ENCODE data around the gene CFAP410.
A peak's percentile ranks its signal among the peaks of the same experiment; 100 is the strongest.

DNA sequence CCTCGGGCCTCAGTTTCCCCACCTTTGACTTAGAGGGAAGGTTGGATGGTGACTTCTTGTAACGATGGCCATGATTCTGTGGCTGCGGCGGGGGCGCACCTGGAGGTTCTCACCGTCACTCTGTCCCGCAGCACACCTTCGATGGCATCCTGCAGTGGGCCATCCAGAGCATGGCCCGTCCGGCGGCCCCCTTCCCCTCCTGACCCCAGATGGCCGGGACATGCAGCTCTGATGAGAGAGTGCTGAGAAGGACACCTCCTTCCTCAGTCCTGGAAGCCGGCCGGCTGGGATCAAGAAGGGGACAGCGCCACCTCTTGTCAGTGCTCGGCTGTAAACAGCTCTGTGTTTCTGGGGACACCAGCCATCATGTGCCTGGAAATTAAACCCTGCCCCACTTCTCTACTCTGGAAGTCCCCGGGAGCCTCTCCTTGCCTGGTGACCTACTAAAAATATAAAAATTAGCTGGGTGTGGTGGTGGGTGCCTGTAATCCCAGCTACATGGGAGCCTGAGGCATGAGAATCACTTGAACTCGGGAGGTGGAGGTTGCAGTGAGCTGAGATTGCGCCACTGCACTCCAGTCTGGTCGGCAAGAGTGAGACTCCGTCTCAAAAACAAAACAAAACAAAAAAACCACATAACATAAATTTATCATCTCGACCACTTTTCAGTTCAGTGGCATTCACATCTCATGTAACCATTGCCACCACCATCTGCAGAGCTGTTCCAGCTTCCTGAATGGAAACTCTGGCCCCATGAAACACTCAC lies 41.5 kb downstream of the CFAP410 start:
- TF ChIP-seq POLR2AphosphoS5 (IDR thresholded peaks at IDR 0.05; ENCODE audit: low read depth) (no peak), SPI1 (IDR thresholded peaks at IDR 0.05; ENCODE audit: borderline replicate concordance, low read depth) (no peak)
- TF ChIP-seq, protein P1, sequence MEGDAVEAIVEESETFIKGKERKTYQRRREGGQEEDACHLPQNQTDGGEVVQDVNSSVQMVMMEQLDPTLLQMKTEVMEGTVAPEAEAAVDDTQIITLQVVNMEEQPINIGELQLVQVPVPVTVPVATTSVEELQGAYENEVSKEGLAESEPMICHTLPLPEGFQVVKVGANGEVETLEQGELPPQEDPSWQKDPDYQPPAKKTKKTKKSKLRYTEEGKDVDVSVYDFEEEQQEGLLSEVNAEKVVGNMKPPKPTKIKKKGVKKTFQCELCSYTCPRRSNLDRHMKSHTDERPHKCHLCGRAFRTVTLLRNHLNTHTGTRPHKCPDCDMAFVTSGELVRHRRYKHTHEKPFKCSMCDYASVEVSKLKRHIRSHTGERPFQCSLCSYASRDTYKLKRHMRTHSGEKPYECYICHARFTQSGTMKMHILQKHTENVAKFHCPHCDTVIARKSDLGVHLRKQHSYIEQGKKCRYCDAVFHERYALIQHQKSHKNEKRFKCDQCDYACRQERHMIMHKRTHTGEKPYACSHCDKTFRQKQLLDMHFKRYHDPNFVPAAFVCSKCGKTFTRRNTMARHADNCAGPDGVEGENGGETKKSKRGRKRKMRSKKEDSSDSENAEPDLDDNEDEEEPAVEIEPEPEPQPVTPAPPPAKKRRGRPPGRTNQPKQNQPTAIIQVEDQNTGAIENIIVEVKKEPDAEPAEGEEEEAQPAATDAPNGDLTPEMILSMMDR (IDR thresholded peaks at IDR 0.05; ENCODE audit: insufficient read depth, low read length) = peak; percentile 86

Measured in HL-60 (cell line).